HepG2 (cell line): ENCODE results near the gene TNFAIP1. TPM values are rescaled to one million over a fixed set of nuclear protein-coding genes. Genes with fewer than 3 reads are reported as not detected.

Experiments used
- CHD4 ChIP-seq: fragments of 200-600 bp; sonication (generic); IDR thresholded peaks from 2 replicates; pipeline ENCODE4 v1.7.0; 2017; ENCODE audit warnings: mild to moderate bottlenecking, low read length, borderline replicate concordance
- MLX ChIP-seq: IDR thresholded peaks from 2 replicates; pipeline ENCODE4 v1.6.1; 2016
- NR2F1 ChIP-seq, 2 experiments: fragments of 450-650 bp in 1 of 2; formaldehyde crosslinking in 1 of 2; IDR thresholded peaks; 2 replicates each; pipeline versions ENCODE4 v1.5.0 to v1.6.1; 2016 to 2020; ENCODE audit warnings: mild to moderate bottlenecking in 1 of 2, missing compliant biosample characterization in 1 of 2, missing genetic modification reagents in 1 of 2, moderate library complexity in 1 of 2
- PRDM10 ChIP-seq: sonication (generic); formaldehyde crosslinking; IDR thresholded peaks from 2 replicates; pipeline ENCODE4 v1.4.0; 2020; ENCODE audit warnings: low read depth, missing genetic modification reagents
- RBM22 ChIP-seq: fragments of 200-400 bp; formaldehyde crosslinking; optimal IDR thresholded peaks from 2 replicates; pipeline ENCODE3; 2017; ENCODE audit warnings: mild to moderate bottlenecking, low read length, moderate library complexity
- SOX6 ChIP-seq, 2 experiments: fragments of 450-650 bp in 1 of 2; sonication (generic) in 1 of 2; formaldehyde crosslinking in 1 of 2; IDR thresholded peaks; 2 replicates each; pipeline versions ENCODE4 v1.4.0 to v1.6.1; 2017 to 2020; ENCODE audit warnings: antibody characterized with exemption in 1 of 2, mild to moderate bottlenecking in 1 of 2, missing genetic modification reagents in 1 of 2
- SYNCRIP ChIP-seq: fragments of 200-400 bp; formaldehyde crosslinking; IDR thresholded peaks from 2 replicates; pipeline ENCODE4 v1.6.1; 2018; ENCODE audit warnings: mild to moderate bottlenecking, low read depth, low read length; ENCODE audit not compliant: insufficient read depth
- ZBTB25 ChIP-seq: IDR thresholded peaks from 2 replicates; pipeline ENCODE4 v1.6.1; 2018; ENCODE audit warnings: missing genetic modification reagents
- ZBTB7B ChIP-seq: sonication (generic); formaldehyde crosslinking; IDR thresholded peaks from 2 replicates; pipeline ENCODE4 v1.4.0; 2020; ENCODE audit warnings: missing genetic modification reagents
- ZFP37 ChIP-seq: sonication (generic); formaldehyde crosslinking; IDR thresholded peaks from 2 replicates; pipeline ENCODE4 v1.4.0; 2020; ENCODE audit warnings: missing genetic modification reagents, borderline replicate concordance
- ZKSCAN5 ChIP-seq: sonication (generic); formaldehyde crosslinking; IDR thresholded peaks from 2 replicates; pipeline ENCODE4 v1.5.1; 2020; ENCODE audit warnings: mild to moderate bottlenecking, missing genetic modification reagents
- ZNF563 ChIP-seq: sonication (generic); formaldehyde crosslinking; IDR thresholded peaks from 2 replicates; pipeline ENCODE4 v1.8.0; 2022; ENCODE audit warnings: mild to moderate bottlenecking, moderate library complexity, missing genetic modification reagents
- ZNF569 ChIP-seq: sonication (generic); formaldehyde crosslinking; IDR thresholded peaks from 2 replicates; pipeline ENCODE4 v1.5.0; 2020; ENCODE audit warnings: mild to moderate bottlenecking, missing genetic modification reagents, moderate library complexity, borderline replicate concordance
- ZNF770 ChIP-seq: sonication (generic); formaldehyde crosslinking; IDR thresholded peaks from 2 replicates; pipeline ENCODE4 v1.5.0; 2020; ENCODE audit warnings: mild to moderate bottlenecking, missing genetic modification reagents
- polyA plus RNA-seq, 8 experiments: library from polyadenylated mRNA; depleted of rRNA in 3 of 8; stranded (reverse) in 7 of 8; unstranded in 1 of 8; fragments of >200 nt; fragmentation: Illumina TruSeq in 4 of 8; extraction: Trizol in 4 of 8; gene quantifications; 2 replicates each; pipeline versions ENCODE4 v1.2.1 to v1.2.3, GENCODE V29; 2011 to 2016; ENCODE audit warnings: low read depth in 4 of 8, missing spikeins in 1 of 8, mixed read lengths in 1 of 8; ENCODE audit not compliant: insufficient read depth in 1 of 8
- total RNA-seq, 5 experiments: library from RNA; depleted of rRNA; stranded (reverse); fragments of >200 nt; fragmentation: Illumina TruSeq; extraction: Trizol; gene quantifications; 2 replicates each; pipeline ENCODE4 v1.2.3, GENCODE V29; 2016; ENCODE audit warnings: low read depth in 1 of 5
- TF ChIP-seq, protein P1 (sequence below): sonication (generic); formaldehyde crosslinking; IDR thresholded peaks from 2 replicates; pipeline ENCODE4; 2020; ENCODE audit warnings: missing genetic modification reagents, mild to moderate bottlenecking, borderline replicate concordance

The TNFAIP1 gene
- total and polyA plus RNA-seq, 2 of the 13 experiments (the other 11 are each of a cell fraction or from before 2014, with no cell fraction given), result 17.5 to 40.6 TPM

DNA sequence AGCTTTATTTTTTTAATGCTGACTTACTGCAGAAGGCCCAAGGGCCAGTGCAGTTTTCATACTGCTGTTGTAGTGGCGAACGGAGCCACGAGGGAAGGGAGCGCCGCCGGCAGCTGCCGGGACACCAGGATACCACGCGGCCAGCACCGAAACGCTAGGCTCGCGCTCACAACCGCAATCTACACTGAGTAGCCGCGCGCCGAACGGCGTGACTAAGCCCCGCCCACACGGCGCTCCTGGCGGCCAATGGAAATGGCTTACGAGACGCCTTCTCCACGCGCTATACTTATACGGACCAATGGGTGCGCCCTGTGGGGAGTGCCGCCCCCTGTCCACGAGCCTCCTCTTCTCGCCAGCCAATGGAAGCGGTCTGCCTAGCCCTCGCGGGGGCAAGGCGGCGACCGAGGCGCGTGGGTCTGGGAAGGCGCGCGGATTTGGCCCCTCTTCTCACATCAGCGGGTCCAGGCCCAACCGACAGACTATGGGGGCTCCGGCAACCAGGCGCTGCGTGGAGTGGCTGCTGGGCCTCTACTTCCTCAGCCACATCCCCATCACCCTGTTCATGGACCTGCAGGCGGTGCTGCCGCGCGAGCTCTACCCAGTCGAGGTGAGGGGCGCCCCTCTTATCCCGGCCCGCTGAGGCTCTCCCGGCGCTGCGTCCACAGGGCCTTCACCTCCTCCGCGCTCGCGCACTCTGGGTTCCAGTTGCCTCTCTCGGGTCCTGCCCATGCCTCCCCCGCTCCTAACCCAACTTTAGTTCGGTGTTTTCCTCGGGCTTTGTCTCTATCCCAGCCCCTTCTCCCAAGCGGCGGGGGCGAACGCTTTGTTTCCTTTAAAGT, 16.6 kb upstream of the TNFAIP1 start, which contains the start of gene TMEM97 (continued):
- TF ChIP-seq ZBTB7B (CRISPR knock-in tag), result no peak; the same call in 1 of the 2 replicates
- peak; percentile 21; the same call in 1 of the 2 replicates for TF ChIP-seq ZNF770 (CRISPR knock-in tag)
- no peak for TF ChIP-seq SOX6 (IDR thresholded peaks at IDR 0.05)
- TF ChIP-seq SOX6 (CRISPR knock-in tag; IDR thresholded peaks at IDR 0.05), result peak; percentile 19; the same call in 1 of the 2 replicates
- TF ChIP-seq NR2F1 (CRISPR knock-in tag; IDR thresholded peaks at IDR 0.05), result 0 out of 4 replicates have a peak, but pooled peaks of 1 of the 2 experiments have one; percentile 16
- TF ChIP-seq PRDM10 (CRISPR knock-in tag), result no peak
- no peak for TF ChIP-seq ZBTB25 (CRISPR knock-in tag)
- TF ChIP-seq ZFP37 (CRISPR knock-in tag), result no peak
- TF ChIP-seq, protein P1, sequence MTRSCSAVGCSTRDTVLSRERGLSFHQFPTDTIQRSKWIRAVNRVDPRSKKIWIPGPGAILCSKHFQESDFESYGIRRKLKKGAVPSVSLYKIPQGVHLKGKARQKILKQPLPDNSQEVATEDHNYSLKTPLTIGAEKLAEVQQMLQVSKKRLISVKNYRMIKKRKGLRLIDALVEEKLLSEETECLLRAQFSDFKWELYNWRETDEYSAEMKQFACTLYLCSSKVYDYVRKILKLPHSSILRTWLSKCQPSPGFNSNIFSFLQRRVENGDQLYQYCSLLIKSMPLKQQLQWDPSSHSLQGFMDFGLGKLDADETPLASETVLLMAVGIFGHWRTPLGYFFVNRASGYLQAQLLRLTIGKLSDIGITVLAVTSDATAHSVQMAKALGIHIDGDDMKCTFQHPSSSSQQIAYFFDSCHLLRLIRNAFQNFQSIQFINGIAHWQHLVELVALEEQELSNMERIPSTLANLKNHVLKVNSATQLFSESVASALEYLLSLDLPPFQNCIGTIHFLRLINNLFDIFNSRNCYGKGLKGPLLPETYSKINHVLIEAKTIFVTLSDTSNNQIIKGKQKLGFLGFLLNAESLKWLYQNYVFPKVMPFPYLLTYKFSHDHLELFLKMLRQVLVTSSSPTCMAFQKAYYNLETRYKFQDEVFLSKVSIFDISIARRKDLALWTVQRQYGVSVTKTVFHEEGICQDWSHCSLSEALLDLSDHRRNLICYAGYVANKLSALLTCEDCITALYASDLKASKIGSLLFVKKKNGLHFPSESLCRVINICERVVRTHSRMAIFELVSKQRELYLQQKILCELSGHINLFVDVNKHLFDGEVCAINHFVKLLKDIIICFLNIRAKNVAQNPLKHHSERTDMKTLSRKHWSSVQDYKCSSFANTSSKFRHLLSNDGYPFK (CRISPR knock-in tag), result no peak
- TF ChIP-seq SYNCRIP, result no peak
- TF ChIP-seq RBM22, result no peak
- peak; percentile 76 for TF ChIP-seq ZNF563
- TF ChIP-seq ZKSCAN5 (CRISPR knock-in tag), result no peak
- no peak for TF ChIP-seq ZNF569
- 0 out of 2 replicates have a peak, but pooled peaks have one; percentile 49 for TF ChIP-seq MLX (CRISPR knock-in tag)
- no peak for TF ChIP-seq CHD4
